Mucosa of descending colon (tissue), 3 donors: ENCODE results near the gene TNFSF9. TPM values are rescaled to one million over a fixed set of nuclear protein-coding genes. Genes with fewer than 3 reads are reported as not detected.

ENCODE experiments used
- ATAC-seq: fragments of 200-7000 bp; cut with Tn5 transposase; one replicate; pipeline ENCODE4 v1.9.1; 2020; ENCODE audit warnings: mild to moderate bottlenecking, moderate library complexity
- DNase-seq, 3 donors: peaks; one replicate each; pipeline ENCODE4 v3.0.0-alpha.2; 2020
- H3K36me3 ChIP-seq: fragments of 200-600 bp; one replicate; pipeline ENCODE4 v1.8.0; 2021; ENCODE audit warnings: low read depth, mild to moderate bottlenecking
- H3K4me1 ChIP-seq: fragments of 200-600 bp; one replicate; pipeline ENCODE4 v1.8.0; 2021; ENCODE audit warnings: low read depth, mild to moderate bottlenecking
- H3K4me3 ChIP-seq: fragments of 200-600 bp; one replicate; pipeline ENCODE4 v1.8.0; 2021; ENCODE audit warnings: mild to moderate bottlenecking
- H3K9me3 ChIP-seq: fragments of 200-600 bp; one replicate; pipeline ENCODE4 v1.8.0; 2021; ENCODE audit warnings: mild to moderate bottlenecking
- intact Hi-C, 2 donors: fragments of 100-400 bp; cut with DNase I in 1 of 2; cut with micrococcal nuclease in 1 of 2; formaldehyde crosslinking; loops; one replicate each; pipeline versions ENCODE4 v1.11.0 to v1.11.1; 2022; cut with DNase I, micrococcal nuclease
- total RNA-seq, 3 donors: library from RNA; stranded (reverse); fragmentation: NEBNext Ultra II Directional in 2 of 3; extraction: Animal tissue kit (Norgen Biotek cat#: 25700) in 2 of 3; gene quantifications; one replicate each; pipeline versions ENCODE4 v1.2.1 to v1.2.4, GENCODE V29; 2021 to 2023
- TF ChIP-seq, protein P1 (sequence below): fragments of 200-600 bp; IDR thresholded peaks from one replicate; pipeline ENCODE4 v1.8.0; 2022; ENCODE audit warnings: antibody characterized with exemption, mild to moderate bottlenecking
- donor health status: DM: no; HTN: no; CAD: no; lungs with moderate emphysema.
- donor health status: DM: no; HTN: no; CAD: no.
- donor health status: DM: no; HTN: yes; CAD: no.

The TNFSF9 gene
- total RNA-seq, 3 donors from 2014 or later = 0.58 to 1.2 (median 1.0) TPM

GRCh38 chr19:6533000-6533328 is 2.1 kb downstream of the TNFSF9 start:
- no peaks in the 10 kb centered on the region for H3K36me3 ChIP-seq
- ATAC-seq (no peak), DNase-seq (no peak)
- intact Hi-C loops = no loop called here
- H3K4me3 ChIP-seq = no peak overlapping the region
- TF ChIP-seq, protein P1, sequence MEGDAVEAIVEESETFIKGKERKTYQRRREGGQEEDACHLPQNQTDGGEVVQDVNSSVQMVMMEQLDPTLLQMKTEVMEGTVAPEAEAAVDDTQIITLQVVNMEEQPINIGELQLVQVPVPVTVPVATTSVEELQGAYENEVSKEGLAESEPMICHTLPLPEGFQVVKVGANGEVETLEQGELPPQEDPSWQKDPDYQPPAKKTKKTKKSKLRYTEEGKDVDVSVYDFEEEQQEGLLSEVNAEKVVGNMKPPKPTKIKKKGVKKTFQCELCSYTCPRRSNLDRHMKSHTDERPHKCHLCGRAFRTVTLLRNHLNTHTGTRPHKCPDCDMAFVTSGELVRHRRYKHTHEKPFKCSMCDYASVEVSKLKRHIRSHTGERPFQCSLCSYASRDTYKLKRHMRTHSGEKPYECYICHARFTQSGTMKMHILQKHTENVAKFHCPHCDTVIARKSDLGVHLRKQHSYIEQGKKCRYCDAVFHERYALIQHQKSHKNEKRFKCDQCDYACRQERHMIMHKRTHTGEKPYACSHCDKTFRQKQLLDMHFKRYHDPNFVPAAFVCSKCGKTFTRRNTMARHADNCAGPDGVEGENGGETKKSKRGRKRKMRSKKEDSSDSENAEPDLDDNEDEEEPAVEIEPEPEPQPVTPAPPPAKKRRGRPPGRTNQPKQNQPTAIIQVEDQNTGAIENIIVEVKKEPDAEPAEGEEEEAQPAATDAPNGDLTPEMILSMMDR = no peak
- H3K9me3 ChIP-seq = no peaks in the 10 kb centered on the region
- peaks cover 19% of the 10 kb centered on the region for H3K4me1 ChIP-seq

GRCh38 chr19:6533746-6534418 is 3.1 kb downstream of the TNFSF9 start:
- ATAC-seq (no peak), DNase-seq (peak in 1 of 3 donors; percentile 35)
- Histone ChIP-seq H3K4me1 (peaks cover 19% of the 10 kb centered on the region), H3K9me3 (no peaks in the 10 kb centered on the region), H3K4me3 (no peak overlapping the region), H3K36me3 (no peaks in the 10 kb centered on the region)
- intact Hi-C loops = no loop called here
- TF ChIP-seq, protein P1 = no peak

GRCh38 chr19:6534451-6535093 is 3.7 kb downstream of the TNFSF9 start:
- Histone ChIP-seq H3K36me3 (no peaks in the 10 kb centered on the region), H3K4me1 (peaks cover 19% of the 10 kb centered on the region), H3K9me3 (no peaks in the 10 kb centered on the region), H3K4me3 (no peak overlapping the region)
- TF ChIP-seq, protein P1 = no peak
- intact Hi-C loops = no loop called here
- ATAC-seq = no peak
- peak in 1 of 3 donors; percentile 48 for DNase-seq

- Histone ChIP-seq H3K9me3 (no peaks in the 10 kb centered on the region), H3K4me1 (peaks cover 15% of the 10 kb centered on the region), H3K4me3 (no peak overlapping the region), H3K36me3 (no peaks in the 10 kb centered on the region)
- ATAC-seq = no peak
- peak in 1 of 3 donors; percentile 17 for DNase-seq
- TF ChIP-seq, protein P1 = no peak
- intact Hi-C loops = no loop called here
Observed at GRCh38 chr19:6535558-6536137, 4.8 kb downstream of the TNFSF9 start.

DNA sequence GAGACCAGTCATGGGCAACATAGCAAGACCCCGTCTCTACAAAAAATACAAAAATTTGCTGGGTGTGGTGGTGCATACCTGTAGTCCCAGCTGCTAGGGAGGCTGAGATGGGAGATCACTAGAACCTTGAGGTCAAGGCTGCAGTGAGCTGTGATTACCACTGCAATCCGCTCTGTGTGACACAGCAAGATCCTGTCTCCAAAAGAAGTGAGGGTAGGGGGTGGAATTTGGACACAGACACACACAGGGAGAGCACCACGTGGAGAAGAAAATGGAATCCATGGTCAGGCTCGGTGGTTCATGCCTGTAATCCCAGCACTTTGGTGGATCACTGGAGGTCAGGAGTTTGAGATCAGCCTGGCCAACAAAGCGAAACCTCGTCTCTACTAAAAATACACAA is 8.7 kb downstream of the TNFSF9 start:
- no peak for ATAC-seq
- Histone ChIP-seq H3K4me1 (peaks cover 10% of the 10 kb centered on the region), H3K9me3 (no peaks in the 10 kb centered on the region), H3K36me3 (no peaks in the 10 kb centered on the region), H3K4me3 (no peak overlapping the region)
- intact Hi-C loops = no loop called here
- TF ChIP-seq, protein P1 = no peak
- no peak for DNase-seq
